ENCODE measurements around the gene MT2A.
"Not testable (repeated sequence)": the region's sequence is repeated elsewhere in the genome, so short reads cannot be mapped to it uniquely, and the experiment has no call there.

MT2A gene

DNA sequence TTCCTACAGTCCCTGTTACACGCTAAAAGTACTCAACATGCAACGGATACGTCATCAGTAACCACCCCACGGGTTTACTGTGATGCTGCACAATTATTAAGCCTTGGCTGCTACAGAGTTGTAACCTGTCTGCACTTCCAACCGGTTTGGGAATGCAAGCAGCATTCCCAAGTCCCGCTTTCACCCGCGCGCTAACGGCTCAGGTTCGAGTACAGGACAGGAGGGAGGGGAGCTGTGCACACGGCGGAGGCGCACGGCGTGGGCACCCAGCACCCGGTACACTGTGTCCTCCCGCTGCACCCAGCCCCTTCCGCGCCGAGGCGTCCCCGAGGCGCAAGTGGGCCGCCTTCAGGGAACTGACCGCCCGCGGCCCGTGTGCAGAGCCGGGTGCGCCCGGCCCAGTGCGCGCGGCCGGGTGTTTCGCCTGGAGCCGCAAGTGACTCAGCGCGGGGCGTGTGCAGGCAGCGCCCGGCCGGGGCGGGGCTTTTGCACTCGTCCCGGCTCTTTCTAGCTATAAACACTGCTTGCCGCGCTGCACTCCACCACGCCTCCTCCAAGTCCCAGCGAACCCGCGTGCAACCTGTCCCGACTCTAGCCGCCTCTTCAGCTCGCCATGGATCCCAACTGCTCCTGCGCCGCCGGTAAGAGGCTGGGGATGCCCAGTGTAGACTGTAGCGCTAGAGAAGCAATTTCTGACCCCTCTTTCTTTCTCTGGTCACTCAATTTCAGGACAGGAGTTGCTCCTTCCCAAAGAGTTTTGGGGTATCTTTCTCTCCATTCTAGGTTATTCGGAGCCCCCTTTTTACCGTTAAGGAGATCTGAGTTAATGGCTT, at the start of gene MT2A:
Gene MT2A (plus strand): TSS at position 542 of the 833 bp plus-strand sequence. CDS start 72 bp downstream, at position 614.
- DNase-seq (ENCODE audit: low read depth in 2 of 2): peak; percentile 71 to 85

DNA sequence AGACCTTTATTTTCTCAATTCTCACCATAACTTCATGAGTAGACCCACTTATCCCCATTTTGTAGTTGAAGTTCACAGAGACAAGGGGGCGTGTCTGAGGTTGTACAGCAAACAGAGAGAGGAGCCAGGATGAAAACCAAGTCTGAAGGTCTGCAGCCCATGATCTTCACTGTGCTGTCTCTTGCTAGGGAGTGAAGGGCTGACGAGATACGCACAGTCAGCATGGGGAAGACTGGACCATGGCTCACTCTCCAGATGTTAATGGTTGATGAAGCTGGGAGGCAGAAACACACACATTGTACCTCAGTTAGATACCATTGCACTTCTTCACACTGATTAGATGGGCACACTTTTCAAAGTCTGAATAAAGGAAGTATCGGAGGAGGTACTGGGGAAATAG, 49.3 kb upstream of the MT2A start:
- no peak for DNase-seq (ENCODE audit: low read depth in 2 of 2)

DNA sequence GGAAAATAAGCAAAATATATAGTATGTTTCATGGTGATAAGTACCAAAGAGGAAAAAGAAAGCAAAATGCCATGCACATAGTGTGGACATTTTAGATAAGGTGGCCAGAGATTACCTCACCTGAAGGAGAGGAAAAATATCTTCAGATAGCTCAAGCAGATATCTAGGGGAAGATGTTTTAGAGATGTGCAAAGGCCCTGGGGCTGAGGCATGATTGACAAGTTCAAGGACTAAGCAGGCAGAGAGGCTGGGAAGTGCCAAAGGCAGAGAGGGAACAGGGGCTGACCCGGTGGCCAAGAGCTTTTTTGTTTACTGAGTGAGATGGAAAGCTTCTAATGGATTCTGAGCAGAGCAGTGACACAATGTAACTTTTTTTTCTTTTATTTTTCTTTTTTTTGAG, 47.9 kb upstream of the MT2A start:
- no peak for DNase-seq (ENCODE audit: low read depth in 2 of 2)

DNA sequence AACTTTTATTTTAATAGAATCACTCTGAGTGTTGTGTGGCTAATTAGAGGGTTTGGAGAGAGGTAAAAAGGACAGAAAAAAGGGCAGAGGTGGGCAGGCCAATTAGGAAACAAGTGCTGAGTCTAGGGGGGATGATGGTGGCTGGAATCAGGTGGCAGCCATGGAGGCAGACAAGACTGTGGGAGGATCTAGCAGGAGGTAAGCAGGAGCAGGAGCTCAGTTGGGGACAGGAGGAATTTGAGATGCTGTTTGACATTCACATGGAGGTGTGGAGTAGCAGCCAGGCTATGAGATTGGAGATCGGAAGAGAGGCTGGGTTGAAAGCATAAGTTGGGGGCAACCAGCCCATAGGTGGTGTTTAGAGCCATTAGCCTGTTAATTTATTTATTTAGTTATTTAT, 47.3 kb upstream of the MT2A start:
- DNase-seq (ENCODE audit: low read depth in 2 of 2): no peak

DNA sequence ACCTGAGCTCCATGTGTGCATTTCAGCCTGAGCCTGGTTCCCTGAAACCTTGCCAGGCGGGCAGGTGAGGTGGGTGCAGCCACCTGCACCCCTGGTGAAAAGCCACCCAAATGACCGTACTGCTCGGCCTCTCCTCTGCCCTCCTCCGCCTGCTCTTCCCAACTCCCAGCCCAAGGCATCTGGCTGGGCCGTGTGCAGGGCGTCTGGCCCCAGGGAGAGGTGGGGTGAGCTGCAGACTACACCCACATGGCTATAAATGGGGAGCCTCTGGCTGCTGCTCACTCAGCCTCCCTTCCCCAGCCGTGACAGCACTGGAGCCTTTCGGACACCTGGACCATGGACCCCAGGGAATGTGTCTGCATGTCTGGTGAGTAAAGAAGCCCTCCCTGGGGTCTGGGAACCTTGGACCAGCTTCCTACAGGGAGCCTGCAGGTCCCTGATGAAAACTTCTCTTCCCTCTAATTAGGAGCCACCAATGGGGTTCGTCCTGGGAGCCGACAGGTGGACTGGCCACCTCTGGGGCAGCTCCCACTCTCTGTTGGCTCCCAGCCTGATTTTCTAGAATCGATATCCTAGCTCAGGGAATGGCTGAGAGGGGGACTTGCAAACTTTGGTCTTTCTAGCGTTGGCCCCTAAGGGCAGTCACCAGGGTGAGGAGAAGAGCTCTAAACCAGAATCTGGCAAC, 43.4 kb upstream of the MT2A start, which contains the start of gene MT4:
Gene MT4 (plus strand): TSS at position 281 of the 685 bp plus-strand sequence. CDS start 56 bp downstream, at position 337.
- DNase-seq (ENCODE audit: low read depth in 2 of 2): no peak

DNA sequence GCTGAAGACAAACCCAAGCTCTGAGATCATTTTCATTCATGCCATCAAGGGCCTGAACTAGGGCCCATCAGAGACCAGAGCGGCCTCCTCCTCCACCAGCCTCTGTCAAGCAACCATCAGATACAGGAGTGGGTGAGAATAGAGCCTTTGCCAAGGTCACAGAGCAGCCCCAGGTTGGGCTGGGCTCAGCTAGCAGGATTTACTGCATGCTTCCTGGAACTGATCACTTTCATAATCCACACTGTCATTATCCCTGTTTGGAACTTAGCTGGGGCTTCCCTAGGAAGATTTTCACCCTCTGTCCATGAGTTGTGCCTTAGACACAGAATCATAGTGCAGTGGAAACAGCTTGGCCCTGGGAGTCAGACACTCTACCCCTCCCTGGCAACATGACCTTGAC, 38.4 kb upstream of the MT2A start:
- DNase-seq (ENCODE audit: low read depth in 2 of 2): no peak

DNA sequence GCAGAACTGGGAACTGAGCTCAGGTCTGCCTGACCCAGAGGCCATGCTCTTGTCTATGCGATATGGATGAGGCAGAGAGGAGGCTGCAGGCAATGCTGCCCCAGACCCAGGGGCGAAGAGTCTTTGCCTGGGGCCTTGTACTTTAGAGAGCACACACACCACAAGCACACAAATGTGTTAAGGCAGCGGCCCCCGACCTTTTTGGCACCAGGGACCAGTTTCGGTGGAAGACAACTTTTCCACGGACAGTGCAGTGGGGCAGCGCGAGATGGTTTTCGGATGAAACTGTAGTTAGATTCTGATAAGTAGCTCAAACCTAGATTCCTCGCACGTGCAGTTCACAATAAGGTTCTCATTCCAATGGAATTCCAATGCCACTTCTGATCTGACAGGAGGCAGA, 36.9 kb upstream of the MT2A start:
- DNase-seq (ENCODE audit: low read depth in 2 of 2): no peak

DNA sequence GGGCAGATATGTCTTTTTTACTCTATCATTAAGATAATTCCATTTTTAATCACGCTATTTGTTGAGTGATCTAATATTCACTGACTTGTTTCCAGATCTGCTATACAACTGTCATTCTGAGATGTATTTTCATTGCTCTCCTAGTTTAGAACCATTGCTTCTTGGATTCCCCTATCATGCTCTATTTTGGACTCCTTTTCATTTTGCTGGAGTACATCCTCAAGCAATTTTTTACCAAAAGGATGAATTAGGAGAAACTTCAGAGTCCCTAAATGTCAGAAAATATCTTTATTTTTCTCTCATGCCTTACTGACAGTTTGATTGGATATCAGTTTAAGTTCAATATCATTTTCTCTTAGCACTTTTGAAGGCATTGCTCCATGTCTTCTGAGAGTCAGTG, 33.8 kb upstream of the MT2A start:
- DNase-seq (ENCODE audit: low read depth in 2 of 2): no peak

DNA sequence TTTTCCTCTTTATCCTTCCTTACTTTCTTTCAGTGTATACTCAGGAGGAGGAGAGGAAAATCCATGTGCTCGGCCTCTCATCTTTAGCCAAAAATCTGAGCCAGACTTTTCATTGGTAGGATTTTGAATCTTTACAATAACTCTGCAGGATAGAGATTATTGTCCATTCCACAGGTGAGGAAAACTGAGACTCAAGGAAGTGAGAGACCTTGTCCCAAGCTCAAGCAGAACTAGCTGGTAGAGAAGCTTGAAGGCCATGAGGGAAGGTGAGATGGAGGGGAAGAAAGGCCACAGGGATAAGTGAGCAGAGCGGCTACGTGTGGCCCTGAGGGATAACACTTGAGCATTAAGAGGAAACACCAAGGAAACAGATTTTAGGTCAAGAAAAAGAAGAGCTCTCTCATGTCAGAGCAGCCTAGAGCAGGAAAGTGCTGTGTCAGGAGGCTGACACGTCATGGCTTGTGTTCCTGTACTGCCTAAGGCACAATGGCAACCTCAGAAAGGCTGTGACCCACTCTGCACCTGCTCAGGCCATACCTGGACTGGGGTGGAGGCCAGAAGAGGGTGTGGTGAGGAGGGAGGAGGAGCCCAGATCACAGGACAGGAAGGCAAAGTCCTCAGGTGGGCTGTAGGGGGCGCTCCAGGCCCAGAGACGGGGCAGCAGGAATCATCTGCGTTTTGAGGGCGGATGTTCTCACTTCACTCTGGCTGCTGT, 31.6 kb upstream of the MT2A start:
- DNase-seq (ENCODE audit: low read depth in 2 of 2): peak; percentile 75 to 86

DNA sequence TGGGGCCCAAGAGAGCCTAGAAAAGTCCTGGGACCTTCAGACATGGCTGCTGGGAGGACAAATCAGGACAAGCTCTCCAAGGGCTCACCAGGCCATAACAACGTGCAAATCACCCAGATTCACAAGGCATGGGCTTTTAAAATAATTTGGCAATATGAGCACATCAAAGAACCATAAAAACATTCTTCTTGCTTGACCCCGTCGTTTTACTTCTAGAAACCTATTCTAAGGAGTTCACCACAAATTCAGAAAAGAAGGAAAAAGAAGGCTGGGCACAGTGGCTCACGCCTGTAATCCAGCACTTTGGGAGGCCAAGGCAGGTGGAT, 31.1 kb upstream of the MT2A start:
- no peak for DNase-seq (ENCODE audit: low read depth in 2 of 2)

DNA sequence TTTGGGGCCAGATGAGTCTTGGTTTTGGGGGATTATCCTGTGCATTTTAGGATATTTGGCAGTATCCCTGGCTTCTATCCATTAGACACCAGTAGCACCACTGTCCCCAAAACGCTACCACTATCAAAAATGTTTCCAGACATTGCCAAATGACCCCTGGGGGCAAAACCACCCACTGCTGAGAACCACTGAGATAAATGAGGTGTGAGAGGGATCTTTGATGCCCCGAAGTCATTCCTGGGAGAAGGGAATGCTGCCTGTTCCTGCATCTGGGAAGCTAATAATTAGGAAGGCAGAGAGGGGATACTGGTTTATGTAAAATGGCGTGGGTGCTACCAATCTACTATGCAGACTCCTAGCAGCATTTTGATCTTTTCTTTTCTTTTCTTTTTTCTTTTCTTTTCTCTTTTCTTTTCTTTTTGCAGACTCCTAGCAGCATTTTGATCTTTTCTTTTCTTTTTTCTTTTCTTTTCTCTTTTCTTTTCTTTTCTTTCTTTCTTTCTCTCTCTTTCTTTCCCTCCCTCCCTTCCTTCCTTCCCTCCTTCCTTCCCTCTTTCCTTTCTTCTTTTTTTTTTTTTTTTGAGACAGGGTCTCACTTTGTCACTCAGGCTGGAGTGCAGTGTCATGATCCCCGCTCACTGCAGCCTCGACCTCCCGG, 27.9 kb upstream of the MT2A start:
- no peak for DNase-seq (ENCODE audit: low read depth in 2 of 2)

DNA sequence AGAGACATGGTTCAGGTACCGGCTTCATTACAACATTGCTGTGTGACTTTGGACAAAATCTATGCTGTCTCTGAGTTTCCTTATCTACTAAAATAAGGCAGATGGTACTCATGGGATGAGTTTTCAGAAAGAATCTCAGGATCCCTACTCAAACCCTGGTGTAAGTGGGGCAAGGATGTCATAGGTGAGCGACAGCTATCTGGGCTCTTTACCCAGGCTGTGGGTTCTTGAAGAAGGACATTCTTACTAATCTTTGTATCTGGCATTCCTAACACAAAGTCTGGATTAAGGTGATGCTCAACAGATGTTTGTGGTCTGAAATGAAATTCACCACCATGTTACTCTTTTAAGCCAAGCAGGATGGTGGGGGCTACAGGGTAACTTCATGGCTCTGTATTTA, 25.5 kb upstream of the MT2A start:
- DNase-seq (ENCODE audit: low read depth in 2 of 2): not testable (repeated sequence)

DNA sequence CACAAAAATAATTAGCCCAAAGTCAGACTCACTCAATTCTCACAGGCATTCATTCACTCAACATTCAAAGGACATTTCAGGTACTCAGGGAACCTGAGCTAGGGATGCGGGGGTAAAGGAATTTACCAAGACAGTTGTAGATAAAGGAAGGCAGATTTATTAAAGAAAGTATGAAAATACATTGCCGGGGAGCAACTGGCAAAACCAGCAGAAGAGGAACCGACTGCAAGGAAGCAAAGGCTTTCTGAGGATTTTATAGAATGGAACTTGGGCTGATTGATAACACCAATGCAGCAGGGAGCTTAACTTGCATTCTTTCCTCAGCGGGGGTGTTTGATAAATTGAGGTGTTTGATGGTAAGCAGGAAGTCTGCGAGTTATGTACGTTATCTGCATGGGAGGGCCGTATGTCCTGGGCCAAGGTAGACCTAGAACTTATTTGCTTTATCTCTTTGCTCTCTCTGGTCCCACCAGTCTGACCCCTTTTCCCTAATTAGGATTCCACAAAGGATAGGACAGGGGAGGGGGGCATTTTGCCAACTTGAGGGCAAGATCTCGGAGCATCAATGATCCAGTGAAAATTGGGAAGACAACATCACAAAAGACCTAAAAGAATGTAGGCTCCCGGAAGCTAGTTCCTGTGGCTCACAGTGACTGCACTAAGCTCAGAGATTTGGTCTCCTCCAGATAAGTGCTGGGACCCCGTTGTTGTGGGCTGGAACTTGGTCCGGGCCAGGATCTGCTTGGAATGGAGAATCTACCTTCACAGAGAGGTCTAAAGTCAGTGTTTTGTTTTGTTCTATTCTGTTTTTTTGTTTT, 24.8 kb upstream of the MT2A start:
- DNase-seq (ENCODE audit: low read depth in 2 of 2): no peak

DNA sequence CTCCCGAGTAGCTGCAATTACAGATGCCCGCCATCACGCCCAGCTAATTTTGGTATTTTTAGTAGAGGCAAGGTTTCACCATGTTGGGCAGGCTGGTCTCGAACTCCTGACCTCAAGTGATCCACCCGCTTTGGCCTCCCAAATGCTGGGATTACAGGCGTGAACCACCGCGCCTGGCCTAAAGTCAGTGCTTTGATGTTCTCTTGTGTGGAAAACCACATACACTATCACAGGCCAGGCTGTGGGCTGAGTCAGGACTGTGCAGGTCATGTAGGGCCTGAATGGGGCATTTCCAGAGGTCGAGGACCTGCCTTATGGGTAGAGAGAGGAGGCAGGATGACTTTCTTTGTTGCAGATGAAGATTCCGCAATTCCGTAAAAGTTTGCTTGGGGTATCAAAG, 24.1 kb upstream of the MT2A start:
- DNase-seq (ENCODE audit: low read depth in 2 of 2): no peak

DNA sequence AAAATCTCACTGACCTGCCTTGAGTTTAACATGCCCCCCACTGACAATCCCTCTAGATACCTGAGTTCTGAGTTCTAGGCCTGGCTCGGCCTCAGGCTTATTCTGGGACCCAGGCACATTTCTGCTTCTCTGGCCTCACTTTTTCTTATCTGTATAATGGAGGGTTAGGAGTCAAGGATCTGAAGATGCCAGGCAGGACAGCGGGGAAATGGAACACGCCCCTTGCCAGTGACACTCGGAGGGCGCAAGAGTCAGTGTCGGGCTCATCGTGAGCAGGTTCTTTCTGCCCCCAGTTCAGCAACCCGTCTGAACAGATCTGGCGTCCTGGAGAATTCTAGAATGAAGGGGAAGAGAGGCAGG, 19.6 kb upstream of the MT2A start:
- DNase-seq (ENCODE audit: low read depth in 2 of 2): no peak

DNA sequence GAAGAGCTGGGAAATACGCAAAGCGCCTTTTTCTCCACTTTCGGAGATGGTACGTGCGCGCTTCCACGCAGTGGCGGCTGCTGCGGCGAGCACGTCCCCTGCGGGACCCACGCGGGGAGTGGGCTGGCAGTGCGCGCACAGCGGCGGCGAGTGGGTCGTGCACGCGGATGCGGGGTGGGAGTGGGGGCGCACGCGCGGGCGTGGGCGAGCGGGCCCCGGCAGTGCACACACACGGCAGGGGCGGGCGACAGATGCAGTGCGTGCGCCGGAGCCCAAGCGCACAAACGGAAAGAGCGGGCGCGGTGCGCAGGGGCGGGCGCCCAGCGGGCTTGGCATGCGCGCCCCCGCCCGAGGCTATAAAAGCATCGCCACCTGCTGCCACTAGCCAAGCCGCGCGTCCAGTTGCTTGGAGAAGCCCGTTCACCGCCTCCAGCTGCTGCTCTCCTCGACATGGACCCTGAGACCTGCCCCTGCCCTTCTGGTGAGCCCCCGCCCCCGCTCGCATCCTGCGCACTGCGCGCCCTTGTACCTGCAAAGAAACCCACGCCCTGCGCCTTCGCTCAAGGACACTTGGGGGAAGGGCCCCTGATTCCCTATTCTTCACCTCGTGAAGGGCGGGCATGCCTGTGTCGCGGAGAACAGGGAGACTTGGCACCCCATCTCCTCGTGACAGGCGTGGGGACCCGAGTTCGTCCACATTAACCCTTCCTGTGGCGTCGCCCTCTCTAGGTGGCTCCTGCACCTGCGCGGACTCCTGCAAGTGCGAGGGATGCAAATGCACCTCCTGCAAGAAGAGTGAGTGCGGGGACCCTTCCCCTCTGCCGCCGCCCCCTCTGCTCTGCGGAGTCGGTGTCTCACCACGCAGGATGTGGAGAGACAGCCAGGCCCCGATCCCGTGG, 19.0 kb upstream of the MT2A start, which contains the start of gene MT3:
Gene MT3 (plus strand): TSS at position 388 of the 899 bp plus-strand sequence. CDS start 63 bp downstream, at position 451.
- DNase-seq (ENCODE audit: low read depth in 2 of 2): no peak

DNA sequence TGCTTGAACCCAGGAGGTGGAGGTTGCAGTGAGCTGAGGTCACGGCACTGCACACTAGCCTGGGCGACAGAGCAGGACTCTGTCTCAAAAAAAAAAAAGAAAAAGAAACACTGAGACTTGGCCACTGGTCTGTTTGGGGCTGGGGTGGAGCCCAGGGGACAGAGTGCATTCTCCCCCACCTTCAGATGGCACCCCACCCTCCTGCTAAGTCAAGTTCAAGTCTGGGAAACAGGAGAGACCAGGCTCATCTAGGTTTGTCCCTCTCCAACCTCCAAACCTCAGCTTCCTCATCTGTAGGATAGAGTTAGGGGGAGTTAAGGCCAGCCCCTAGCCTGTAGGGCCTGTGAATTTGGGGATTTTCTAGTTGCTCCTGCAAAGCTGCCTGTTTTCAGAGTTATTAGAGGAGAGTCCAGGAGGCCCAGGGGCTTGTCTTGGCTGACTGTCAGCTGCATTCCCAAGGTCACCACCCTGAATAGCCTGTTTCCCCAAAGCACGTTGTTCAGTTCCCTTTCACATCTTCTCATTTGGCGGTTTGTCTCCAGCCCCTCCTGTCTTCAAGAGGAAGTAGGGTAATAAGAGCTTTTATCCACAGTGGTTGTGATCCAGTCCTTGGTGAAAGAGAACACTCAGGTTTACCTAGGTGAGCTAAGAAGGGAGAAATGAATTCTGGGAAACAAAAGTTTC, 16.9 kb upstream of the MT2A start:
- no peak for DNase-seq (ENCODE audit: low read depth in 2 of 2)

DNA sequence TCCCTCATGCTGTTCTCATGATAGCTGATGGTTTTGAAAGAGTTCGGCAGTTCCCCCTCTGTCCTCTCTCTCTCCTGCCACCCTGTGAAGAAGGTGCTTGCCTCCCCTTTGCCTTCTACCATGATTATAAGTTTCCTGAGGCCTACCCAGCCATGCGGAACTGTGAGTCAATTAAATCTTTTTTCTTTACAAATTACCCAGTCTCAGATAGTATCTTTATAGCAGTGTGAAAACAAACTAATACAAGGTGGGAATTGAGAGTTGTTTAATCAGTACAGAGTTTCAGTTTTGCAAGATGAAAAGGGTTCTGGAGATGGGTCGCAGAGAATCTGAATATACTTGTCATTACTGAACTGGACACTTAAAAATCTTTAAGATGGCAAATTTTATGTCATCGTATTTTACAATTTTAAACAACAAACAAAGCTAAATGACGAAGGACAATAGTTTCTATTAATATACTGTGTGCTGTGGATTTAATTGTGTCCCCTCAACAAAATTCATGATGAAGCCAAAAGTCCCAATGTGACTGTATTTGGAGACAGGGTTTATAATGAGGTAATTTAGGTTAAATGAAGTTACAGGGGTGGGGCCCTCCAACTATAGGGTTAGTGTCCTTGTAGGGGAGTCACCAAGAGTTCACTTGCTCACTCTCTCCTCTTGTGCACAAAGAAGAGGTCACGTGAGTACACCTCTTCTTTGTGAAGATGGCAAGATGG, 14.7 kb upstream of the MT2A start:
- DNase-seq (ENCODE audit: low read depth in 2 of 2): no peak

DNA sequence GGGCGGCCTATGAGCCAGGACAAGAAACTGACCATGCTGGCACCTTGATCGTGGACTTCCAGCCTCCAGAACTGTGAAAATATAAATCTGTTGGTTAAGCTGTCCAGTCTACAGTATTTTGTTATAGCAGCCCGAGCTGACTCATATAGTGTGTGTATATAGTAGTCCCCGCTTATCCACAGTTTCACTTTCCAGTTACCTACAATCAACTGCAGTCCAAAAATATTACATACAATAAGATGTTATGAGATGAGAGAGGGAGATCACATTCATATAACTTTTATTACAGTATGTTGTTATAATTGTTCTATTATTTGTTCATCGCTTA, 14.1 kb upstream of the MT2A start:
- no peak for DNase-seq (ENCODE audit: low read depth in 2 of 2)

All from stimulated activated CD4-positive, alpha-beta T cell treated with anti-CD3 and anti-CD28 coated beads, Interleukin-1b, Interleukin-23, amount 100 ng/mL, for 4 hours (primary cell).